ENCODE measurements around the gene TSPYL6.
A peak's percentile ranks its signal among the peaks of the same experiment; 100 is the strongest.

TSPYL6 gene

DNA sequence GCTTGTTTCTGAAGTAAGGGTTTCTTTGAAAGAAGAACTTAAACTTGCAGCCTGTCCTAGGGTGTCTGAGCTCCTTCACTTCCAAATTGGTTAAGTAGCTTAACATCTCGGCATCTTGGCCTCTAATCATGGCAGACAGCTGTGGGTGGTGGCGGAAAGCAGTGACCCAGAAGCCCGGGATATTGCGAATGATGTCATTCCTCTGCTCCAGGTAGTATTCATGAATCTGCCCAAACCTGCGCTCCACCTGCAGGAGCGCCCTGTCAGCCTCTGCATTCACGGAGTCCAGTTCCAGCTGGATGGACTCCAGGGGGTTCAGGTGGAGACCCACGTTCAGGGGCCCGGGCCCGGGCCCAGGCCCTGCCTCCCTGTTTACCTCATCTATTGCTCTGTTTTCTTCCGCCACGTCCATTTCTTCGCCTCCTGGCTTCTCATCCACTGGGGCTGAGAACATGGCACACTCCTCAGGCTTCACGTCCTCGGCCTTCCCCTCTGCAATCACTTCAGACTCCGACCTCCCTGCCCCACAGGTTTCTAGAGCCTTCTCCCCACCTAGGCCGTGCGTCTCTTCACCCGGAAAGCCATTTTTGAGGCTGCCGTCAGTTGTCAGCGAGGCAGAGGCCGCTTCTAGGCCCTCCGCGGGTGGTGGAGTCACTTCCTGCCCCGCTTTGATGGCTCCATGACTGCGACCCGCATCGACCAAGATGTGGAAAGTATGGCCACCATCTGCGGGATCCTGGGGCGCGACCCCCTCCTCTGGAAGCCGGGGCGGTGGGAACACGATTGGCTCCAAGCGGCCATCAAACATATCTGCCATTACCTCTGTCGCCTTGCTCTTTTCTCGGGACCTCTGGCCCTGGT, 569 bp downstream of the TSPYL6 start:
- FAIRE-seq = no peak

DNA sequence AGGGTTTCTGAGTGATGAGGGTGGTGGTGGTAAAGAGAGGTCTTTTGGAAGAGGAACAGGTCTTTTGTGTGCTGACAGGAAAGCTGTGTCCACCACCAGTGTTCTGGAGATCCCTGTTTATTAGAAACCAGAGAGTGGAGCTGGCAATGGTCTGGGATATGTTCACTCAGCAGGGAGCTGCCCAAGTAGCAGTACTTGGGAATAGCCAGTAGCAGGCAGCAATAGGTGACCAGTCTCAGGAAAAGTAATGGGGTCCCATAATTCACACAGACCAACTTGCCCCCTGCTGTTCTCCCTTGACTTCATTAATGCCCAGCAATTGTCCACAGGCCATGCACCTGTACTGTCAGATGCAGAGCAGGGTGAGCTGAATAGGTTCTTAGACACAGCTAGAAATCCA, 1.8 kb downstream of the TSPYL6 start:
- no peak for FAIRE-seq

DNA sequence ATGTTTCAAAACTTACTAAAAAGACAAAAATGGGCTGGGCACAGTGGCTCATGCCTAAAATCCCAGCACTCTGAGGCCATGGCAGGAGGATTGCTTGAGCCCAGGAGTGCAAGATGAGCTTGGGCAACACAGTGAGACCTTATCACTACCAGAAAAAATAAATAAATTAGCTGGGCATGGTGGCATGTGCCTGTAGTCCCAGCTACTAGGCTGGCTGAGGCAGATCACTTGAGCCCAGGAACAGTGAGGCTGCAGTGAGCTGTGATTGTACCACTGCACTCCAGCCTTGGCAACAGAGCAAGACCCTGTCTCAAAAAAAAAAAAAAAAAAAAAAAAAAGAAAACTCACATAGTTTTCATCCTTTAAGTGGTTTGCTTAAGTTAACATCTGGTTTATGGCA, 6.4 kb downstream of the TSPYL6 start:
- FAIRE-seq = no peak

DNA sequence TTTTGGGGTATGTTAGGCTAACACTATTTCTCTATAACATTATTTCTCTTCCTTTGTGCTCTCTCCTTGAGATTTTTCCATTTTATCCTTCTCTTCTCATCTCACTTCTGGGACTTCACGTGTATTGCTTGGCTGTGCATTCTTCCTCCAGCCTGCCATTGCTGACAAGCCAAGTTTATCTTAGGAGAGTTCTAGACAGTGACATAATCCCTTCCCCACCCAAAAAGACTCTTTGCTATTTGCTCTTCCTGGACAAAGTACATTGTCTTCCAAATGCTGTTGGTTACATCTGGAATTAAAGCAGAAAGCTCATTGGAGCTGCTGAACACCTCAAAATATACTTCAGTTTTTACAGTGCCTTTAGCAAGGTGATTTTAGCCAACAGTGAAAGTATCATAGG, 8.9 kb downstream of the TSPYL6 start:
- FAIRE-seq = no peak

DNA sequence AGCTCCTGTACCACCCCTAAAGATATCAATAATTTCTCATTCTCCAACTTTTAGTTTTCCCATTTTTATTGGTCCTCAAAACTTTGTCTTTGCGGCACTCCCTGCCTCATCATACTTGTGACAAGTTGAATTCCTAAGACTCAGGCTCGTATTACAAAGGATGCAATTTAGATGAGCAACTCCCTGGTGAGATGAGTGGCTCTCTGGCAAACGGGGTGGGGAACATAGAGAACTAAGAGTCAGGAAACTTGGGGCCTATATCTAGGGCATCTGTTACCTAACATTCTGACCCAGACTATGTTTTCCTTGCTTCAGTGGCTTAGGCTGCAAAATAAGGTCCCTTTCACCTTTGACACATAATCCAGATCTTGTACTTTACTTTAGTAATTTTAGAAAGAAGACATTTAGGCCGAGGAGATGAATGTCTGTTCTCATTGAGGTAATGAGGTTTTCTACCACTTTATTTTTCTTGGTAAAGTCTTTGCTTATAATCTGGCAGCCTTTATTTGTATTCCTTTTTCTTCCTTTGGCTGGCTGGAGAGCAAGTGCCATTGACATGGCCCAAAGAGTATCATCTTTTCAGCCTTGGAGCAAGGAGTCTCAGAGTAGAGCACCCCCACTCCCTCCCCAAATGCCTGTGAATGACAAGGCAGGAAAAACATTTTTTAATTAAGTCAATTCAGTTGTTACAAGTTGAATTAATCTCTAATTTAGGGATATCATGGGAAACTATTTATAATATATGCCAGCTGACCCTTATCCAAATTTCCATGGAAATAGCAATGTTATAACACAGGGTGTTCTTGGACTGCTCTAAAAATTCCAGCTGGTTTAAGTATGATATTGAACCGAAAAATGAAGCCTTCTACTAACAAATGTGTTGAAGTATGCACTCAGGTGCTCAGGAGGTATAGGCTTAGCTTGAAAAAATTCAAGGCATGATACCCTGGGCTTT, 15.2 kb downstream of the TSPYL6 start:
- FAIRE-seq = no peak

DNA sequence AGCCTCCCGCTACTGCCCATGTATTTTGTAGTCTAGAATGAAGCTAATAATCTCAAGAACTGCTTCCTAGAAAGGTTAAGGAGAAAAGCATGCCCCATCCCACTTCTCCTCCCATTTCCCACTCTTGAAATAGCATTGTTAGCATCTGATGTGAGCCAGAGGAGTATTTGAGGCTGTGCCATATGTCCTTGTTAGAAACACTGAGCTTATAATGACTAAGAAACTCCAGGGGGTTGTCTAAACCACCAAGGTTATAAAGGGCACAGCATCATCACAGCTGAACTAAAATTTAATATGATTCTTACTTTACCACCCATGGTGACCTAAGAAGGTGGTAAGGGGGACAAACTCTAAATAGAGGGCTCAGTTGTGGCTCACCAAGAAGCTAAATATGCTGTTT, 16.6 kb downstream of the TSPYL6 start:
- no peak for FAIRE-seq

DNA sequence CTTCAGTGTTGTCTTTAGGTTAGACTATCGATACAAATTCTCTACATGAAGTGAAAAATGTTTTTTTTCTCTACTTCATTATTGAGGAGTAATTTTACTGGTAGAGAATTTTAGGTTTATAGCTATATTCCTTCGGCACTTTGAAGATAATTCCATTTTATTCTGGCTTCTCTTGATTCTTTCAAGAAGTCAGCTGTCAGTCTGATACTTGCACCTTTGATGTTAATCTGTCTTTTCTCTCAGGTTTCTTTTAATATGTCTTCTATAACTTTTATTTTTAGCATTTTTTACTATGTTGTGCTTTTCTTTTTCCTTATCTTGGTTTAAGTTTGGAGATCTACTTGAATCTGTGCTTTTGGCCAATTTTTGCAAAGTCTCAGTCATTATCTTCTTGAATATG, 18.6 kb downstream of the TSPYL6 start:
- no peak for FAIRE-seq

DNA sequence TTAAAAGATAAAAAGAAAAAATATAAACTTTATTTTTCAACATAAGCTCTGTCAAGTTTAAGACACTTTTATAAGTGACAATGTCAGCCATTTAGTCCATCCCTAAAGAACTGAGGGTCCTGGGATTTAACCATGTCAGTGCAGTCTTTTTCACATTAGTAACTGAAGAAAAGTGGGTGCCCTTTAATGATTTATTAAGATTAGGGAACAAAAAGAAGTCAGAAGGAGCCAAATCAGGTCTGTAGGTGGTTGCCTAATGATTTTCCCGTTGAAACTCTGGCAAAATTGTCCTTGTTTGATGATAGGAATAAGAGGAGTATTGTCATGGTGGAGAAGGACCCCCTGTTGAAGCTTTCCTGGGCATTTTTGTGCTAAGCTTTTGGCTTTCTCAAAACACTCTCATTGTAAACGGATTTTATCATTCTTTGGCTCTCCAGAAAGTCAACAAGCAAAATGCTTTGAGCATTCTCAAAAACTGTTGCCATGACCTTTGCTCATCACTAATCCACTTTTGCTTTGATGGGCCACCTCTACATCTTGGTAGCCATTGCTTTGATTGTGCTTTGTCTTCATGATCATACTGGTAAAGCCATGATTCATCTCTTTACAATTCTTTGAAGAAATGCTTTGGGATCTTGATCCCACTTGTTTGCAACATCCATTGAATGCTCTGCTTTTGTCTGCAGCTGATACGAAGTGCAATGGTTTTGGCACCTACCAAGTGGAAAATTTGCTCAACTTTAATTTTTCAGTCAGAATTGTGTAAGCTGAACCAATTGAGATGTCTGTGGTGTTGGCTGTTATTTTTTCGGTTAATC, 22.0 kb downstream of the TSPYL6 start:
- FAIRE-seq = no peak

DNA sequence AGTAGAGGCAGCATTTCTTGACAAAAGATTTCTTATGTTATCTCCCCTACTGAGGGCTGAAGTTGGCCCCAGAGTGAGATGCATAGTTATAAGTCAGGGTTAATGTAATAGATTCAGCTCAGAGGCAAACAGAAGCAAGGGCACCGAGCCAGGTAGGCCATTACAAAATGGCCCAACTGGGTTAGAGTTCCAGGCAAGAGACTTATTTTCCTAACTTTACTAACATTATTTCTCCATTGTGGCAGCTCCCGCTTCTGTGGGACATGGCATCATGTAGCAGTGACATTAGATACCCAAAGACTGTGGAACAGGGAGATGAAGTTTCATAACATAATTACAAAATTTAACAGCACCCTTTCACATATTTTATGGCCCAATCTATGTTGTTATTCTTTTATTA, 27.1 kb downstream of the TSPYL6 start:
- no peak for FAIRE-seq

DNA sequence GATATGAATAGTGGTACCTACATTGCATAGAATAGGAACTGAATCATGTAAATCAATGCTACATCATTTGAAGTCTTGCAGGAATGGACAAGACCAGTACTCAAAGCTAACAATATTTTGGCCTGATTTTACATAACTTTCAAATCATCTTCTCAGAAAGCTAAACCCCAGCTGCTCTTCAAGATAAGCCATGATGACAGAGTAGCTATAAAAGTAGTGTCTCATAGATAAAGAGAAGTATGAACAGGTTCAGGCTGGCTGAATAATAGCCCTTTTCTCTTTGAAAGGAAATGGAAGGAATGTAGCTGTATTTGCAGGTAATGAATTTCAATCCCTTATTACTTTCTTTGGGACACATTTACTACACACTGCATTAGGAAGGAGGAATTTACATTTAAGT, 28.2 kb downstream of the TSPYL6 start:
- FAIRE-seq = no peak

DNA sequence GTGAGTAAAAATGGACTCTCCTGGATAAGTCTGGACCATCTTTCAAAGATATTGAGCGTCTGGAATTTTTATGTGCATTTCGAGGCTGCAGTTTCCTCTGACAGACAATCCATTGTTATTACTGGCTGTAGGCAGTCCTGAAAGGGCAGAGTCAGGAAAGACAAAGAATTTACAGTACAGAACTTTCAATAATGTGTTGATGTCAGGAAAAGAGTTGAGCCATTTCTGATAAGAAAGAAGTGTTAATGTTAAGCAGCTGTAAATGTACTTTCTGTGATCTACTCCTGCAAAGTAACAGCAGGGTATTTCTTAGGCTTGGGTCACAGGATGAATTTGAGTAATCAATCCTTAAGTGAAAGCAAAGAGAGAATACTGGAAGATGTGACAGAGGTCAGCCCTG, 29.8 kb downstream of the TSPYL6 start:
- FAIRE-seq = no peak

DNA sequence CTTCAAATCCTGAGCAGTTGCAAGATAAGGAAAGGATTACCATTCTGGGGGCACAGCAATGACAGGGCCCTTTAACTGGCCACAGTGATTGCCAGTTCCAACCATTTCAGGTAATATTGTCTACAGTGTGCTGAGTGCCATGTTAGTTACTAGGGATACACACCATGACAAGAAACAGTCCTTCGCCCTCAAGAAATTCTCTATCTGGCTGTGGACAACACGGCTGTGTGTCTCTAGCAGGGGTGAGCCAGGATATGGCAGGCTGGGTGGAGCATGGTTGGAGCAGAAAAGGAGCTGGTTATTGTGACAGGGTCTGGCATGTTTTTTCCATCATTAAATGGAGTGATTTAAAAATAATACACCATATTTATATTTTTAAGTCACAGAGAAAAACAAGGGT, 31.0 kb downstream of the TSPYL6 start:
- FAIRE-seq = no peak

DNA sequence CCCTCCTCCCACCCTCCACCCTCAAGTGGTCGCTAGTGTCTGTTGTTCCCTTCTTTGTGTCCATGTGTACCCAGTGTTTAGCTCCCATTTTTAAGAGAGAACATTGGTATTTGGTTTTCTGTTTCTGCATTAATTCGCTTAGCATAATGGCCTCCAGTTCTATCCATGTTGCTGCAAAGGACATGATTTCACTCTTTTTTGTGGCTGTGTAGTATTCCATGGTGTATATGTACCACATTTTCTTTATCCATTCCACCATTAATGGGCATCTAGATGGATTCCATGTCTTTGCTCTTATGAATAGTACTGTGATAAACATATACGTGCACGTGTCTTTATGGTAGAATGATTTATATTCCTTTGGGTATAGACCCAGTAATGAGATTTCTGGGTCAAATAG, 42.9 kb downstream of the TSPYL6 start:
- FAIRE-seq = no peak

DNA sequence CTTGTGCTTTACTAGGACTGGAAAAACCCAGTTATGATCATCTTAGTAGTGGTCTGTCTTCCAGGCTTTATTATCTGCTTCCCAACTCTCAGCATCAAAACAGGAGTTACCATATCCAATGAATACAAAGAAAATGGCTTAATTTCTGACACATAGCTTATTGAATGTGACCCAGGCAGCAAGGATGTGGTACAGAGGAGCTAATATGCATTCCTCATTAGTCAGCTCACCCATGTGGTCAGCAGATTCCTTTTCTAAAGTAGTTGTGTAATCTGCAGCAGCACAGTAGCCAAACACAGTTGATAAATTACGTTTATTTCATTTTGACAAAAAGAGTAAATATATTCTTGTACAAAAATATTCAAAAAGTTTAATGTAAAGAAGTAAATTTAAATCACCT, 43.6 kb downstream of the TSPYL6 start:
- FAIRE-seq = peak; percentile 98

DNA sequence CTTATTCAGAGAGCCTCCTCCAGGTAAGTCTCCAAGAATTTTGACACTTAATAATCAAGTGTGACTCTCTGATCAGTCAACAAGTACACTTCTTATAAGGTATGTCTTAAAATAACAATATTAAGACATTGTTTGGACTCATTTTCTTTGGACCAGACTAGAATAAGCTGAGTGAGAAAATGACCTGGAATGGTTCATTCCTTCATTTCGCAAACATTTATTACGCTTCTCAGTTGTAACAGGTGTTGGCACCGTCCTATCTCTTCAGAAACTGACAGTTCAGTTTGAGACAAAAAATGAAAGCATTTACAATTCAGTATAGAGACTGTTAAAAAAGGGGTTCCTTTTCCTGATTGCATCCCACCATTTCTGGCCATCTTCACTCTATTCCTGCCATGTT, 46.6 kb downstream of the TSPYL6 start:
- no peak for FAIRE-seq

DNA sequence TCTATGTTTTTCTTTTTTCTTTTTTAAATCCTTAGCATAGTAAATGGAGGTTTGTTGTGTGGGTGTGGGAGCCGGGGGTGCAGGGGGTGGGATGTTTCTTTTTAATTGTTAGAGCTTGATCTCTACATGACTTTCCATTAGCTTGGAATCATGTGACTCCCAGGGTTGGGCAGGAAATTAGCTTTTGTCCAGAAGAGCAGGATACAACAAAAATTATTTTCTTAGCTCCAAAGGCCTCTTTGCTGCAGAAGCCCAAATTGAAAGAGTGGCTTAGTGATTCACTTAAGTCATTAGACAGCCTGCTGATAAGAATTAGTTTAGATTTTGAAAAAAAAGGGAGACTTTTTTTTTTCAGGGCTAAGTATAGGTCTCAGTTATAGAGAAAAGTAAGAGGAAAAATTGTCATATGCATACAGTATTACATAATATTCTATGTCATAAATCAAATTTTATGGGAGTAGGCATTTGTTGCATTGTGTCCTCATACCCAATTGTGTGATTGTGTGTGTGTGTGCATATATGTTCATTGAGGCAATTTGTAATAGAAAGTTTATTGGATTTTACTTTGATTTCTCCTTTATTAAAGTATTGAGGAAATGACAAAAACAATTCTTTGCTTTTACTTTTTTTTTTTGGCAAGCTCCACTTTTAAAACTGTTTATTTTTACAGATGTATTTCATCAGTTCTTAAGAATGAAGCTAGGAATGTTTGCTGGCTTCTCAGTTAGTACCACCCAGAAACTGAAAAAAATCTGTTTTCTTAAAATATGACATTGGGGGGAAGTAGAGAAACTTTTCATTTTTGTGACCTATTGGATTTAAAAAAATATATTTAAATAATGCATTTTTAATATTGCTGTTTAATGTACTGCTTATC, 47.4 kb downstream of the TSPYL6 start:
- peak; percentile 83 for FAIRE-seq

DNA sequence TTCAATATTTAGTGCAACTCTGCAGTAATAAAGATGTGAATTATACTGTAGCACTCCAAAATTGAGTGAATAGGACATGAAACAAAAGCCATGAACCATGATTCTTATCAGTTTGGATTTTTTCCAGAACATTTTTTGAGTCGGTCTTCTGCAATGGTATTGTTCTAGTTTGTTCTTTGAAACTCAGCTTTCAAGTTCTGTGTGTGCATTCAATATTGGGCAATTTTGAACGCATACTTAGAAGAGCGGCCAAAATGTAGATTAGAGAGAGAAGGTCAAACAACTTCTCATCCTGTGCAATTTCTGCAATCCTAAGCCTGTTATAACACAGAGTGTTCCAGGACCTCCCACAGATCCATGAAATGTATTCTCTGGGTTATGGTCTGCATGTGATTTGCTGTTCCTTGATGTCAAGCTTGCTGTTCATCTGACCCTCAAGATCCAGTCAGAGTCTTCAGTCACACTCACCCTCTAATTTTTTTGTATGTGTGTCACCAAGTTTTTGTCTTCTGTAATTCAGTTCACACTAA, 48.3 kb downstream of the TSPYL6 start:
- peak; percentile 86 for FAIRE-seq

DNA sequence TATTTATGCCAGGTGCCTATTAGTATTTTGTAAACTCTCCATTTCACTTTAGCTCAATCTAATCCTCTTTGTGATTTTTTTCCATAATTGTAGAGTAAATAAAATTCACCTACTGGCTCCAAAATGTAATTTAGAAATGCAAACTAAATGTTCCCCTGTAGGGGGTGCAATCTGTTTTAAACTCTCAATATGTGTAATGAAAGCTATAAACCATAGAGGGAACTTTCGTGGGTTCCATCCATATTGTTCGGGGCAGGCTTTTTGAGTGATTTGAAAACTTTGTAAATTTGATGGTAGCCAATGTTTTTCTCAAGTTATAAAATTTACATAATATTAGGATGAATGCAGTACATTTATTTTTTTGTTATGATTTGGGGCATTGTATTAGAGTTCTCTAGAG, 49.4 kb downstream of the TSPYL6 start:
- peak; percentile 55 for FAIRE-seq

DNA sequence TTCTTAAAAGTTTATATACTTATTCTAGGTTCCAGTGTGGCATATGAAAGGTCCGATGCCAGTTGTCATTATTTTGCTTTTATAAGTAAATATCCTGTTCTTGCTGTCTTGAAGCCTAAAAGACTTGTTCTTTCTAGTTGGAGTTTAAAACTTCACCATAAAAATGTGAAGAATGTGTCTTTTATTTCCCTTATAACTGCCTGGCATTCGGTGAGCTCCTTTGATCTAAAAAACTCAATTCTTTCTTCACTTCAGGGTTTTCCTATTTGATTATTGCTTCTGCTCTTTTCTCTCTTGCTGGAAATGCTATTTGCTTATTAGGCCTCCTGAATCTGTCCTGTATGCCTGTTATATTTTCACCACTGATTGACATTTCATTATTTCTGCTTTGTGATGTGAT, 51.6 kb downstream of the TSPYL6 start:
- no peak for FAIRE-seq
